HG02852 (cell line): Measurements from ENCODE around the gene ESR1.

Experiments
- ATAC-seq: cut with Tn5 transposase; IDR thresholded peaks from one replicate; pipeline ENCODE4 v1.9.1; 2021; ENCODE audit warnings: mild to moderate bottlenecking, moderate library complexity; ENCODE audit not compliant: unreplicated experiment

The ESR1 gene

DNA sequence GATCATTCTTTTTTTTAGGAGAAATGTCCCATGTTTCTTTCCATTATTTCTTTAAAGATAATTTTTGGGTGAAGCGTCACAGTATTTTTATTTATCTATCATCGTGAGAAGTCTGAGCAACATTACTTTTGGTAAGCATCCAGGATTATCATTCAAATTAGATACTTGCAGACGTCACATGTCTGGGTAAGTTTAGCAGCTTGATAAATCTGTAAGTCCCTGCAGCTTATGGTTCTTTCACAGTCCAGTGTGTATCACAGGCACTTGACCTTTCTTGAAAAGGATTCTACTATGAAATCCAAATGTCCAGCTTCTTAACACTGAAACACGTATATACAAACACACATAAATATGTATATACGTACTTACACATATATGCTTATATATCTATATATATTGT lies 359.4 kb downstream of the ESR1 start:
- ATAC-seq, result no peak

DNA sequence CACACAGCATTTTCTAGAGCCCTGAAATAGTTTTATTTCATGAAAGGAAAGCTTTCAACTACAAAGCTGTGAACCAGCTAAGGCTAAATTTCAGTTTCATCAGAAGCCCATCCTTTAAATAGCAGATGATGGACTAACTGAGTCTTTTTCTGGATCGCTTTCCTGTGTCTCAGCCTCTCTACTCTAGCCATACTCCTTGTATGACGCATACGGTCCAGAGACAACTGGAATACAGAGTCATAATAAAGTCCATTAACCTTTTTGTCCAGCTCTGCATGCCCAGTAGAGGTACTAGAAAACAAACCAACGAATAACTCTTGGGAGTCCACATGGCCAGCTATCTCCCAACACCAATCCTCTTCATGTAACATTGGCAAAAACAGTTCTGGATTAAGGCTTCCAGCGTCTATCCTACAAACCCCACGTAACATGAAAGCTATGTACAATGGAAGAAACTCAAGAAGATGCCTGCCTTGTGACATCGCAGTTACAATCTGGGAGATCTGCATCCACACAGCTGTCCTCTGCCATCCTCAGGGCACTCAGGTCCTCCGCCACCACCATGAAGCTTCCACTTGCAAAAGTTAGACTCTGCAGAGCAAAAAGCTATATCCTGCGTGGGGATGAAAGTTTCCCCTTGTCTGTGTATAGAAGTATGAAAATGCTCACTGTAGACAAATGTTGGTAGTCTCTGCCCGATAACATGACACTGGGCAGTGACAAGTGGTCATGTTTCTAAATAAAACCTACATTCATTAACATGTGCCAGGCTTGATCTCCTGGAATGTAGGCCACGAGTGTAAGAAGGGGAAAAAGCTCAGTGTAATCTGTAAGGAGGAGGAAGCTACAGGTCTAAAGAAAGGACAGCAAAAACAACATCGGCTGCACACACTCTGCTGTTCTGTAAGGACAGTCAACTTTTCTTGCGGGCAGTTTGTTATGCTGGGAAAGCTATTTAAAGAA lies 360.4 kb downstream of the ESR1 start:
- no peak for ATAC-seq

DNA sequence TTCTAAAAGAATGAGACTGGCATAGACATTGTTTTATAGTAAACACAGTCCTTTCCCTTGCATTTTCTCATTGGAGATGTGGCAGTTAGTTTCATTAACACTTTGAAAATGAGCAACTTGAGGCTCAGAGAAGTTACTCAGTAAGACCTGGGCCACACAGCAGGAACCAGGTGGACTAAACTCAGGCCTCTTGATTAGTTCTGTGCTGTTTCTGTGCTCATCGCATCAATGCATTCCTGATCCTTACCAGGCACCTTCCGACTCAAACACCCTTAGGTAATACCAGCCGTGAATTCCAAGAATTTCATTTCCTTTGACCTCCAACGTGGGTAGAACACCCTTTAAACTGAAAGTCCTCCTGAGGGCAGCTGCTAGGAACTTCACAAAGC lies 362.8 kb downstream of the ESR1 start:
- no peak for ATAC-seq

DNA sequence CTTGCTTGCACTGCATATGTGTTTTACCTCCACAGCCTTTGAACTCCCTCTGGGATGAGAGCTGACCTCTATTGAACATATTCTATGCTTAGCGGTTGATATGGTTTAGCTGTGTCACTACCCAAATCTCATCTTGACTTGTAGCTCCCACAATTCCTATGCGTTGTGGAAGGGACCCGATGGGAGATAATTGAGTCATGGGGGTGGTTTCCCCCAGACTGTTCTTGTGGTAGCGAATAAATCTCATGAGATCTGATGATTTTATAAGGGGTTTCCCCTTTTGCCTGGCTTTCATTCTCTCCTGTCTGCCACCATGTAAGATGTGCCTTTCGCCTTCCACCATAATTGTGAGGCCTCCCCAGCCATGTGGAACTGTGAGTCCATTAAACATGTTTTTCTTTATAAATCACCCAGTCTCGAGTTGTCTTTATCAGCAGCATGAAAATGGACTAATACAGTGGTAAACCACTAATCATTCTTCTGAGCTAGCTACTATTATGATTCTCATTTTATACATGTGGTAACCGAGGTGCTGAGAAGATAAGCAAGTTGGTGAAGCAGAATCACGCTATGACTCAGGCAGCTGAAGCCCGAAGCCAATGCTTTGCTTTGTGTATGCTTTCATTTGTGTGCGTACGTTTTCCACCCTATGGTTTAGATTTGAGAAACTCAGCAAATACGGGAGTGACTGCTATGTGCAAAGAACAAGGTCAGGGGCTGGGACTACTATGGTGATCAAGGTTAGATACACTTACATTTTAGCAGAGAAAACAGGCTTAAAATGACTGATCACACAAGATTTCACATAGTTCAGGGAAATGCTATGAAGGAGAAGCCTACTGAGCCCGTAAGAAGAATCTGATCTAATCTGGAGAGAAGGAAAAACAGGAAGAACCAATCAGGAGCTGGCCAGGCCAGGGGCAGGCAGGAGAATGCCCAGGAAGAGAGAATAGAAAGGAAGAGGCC lies 363.5 kb downstream of the ESR1 start:
- peak; percentile 97 for ATAC-seq

DNA sequence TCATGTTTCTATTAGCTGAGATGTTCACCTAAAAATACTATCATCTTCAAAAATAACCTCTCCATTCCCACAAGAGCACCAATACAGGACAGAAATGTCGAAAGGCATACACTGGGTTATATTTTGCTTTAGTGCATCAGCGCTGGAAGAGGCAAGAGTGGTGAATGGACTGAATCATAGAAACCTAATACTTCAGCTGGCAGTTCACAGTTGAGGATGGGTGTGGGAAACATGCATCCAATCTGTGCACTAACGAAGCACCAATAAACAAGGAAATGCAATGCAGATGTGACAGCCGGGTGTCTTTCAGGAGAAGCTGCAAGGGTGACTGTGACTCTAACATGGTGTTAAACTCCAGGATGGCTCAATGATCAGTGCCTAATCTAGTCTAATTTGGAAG lies 365.8 kb downstream of the ESR1 start:
- ATAC-seq, result no peak

DNA sequence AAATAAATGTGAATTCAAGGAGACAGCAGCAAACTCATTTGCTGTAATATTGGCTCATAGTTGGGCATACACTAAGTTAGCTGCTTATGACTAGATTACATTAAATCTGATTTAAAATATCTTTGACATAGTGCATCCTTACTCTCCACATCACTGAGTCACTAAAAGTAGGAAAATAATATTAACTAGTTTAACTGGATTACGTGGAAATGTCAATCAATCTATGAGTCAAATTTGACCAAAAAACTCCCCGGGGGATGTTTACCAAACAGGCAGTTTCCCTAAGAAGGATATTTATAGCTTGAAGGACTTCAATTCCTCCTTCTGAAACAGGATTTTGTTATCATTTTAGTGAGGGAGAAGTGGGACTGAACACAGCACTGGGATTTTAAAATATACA lies 366.5 kb downstream of the ESR1 start:
- no peak for ATAC-seq

DNA sequence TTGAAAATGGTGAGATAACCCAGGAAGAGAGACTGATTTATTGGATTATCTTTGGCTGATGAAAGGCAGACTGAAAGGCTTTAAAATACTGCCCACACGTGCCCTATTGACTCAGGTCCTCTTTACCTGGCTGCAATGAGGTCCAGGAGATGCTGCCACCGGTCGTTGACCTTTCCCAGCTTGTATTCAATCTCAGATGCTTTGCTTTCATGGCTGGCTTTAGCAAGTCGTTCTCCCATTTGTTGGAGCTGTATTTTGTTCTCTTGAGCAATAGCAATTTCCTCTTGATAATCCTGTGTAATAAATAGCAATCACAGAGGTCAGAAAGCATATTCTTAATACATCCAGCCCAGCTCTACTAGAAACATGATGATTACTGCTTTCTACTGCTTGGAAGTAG lies 368.8 kb downstream of the ESR1 start:
- no peak for ATAC-seq
